ENCODE measurements around the gene DNM3.

The DNM3 gene

GRCh38 chr1:172107316-172107975 lies 266.1 kb downstream of the DNM3 start:
- no peak for DNase-seq (ENCODE audit: low spot score)

GRCh38 chr1:172108161-172108893 lies 267.0 kb downstream of the DNM3 start:
- DNase-seq (ENCODE audit: low spot score), result no peak

- no peak for DNase-seq (ENCODE audit: low spot score)
Measured at GRCh38 chr1:172109359-172109758, 268.1 kb downstream of the DNM3 start.

GRCh38 chr1:172112576-172112975 lies 271.3 kb downstream of the DNM3 start:
- no peak for DNase-seq (ENCODE audit: low spot score)

GRCh38 chr1:172117800-172118199 lies 276.5 kb downstream of the DNM3 start:
- DNase-seq (ENCODE audit: low spot score), result peak; percentile 12

GRCh38 chr1:172118618-172119017 lies 277.3 kb downstream of the DNM3 start:
- DNase-seq (ENCODE audit: low spot score), result no peak

GRCh38 chr1:172119184-172119583 lies 277.9 kb downstream of the DNM3 start:
- no peak for DNase-seq (ENCODE audit: low spot score)

- no peak for DNase-seq (ENCODE audit: low spot score)
Measured at GRCh38 chr1:172120381-172120780, 279.1 kb downstream of the DNM3 start.

GRCh38 chr1:172121081-172121717 lies 279.9 kb downstream of the DNM3 start:
- DNase-seq (ENCODE audit: low spot score), result no peak

- DNase-seq (ENCODE audit: low spot score), result no peak
Measured at GRCh38 chr1:172122381-172122780, 281.1 kb downstream of the DNM3 start.

- no peak for DNase-seq (ENCODE audit: low spot score)
Measured at GRCh38 chr1:172125250-172125649, 284.0 kb downstream of the DNM3 start.

- no peak for DNase-seq (ENCODE audit: low spot score)
Measured at GRCh38 chr1:172125812-172126430, 284.6 kb downstream of the DNM3 start.

GRCh38 chr1:172132836-172133235 lies 291.5 kb downstream of the DNM3 start:
- DNase-seq (ENCODE audit: low spot score), result no peak

- no peak for DNase-seq (ENCODE audit: low spot score)
Measured at GRCh38 chr1:172134087-172134731, 292.9 kb downstream of the DNM3 start.

GRCh38 chr1:172135076-172135672 lies 293.9 kb downstream of the DNM3 start:
- no peak for DNase-seq (ENCODE audit: low spot score)

GRCh38 chr1:172135978-172136610 lies 294.8 kb downstream of the DNM3 start:
- no peak for DNase-seq (ENCODE audit: low spot score)

- no peak for DNase-seq (ENCODE audit: low spot score)
Measured at GRCh38 chr1:172136925-172137324, 295.6 kb downstream of the DNM3 start.

GRCh38 chr1:172137703-172138454 lies 296.6 kb downstream of the DNM3 start:
- no peak for DNase-seq (ENCODE audit: low spot score)

GRCh38 chr1:172138634-172139033 lies 297.3 kb downstream of the DNM3 start:
- DNase-seq (ENCODE audit: low spot score), result no peak

- no peak for DNase-seq (ENCODE audit: low spot score)
Measured at GRCh38 chr1:172139196-172139595, 297.9 kb downstream of the DNM3 start.

- no peak for DNase-seq (ENCODE audit: low spot score)
Measured at GRCh38 chr1:172140072-172140471, 298.8 kb downstream of the DNM3 start.
